ENCODE measurements around the gene MAPKAP1.

- TF ChIP-seq MAX (IDR thresholded peaks at IDR 0.05) (no peak), RAD21 (IDR thresholded peaks at IDR 0.05; ENCODE audit: low read depth) (no peak), ZBTB7A (IDR thresholded peaks at IDR 0.05; ENCODE audit: low read depth) (no peak), REST (IDR thresholded peaks at IDR 0.05; ENCODE audit: low read depth) (no peak), CREB1 (IDR thresholded peaks at IDR 0.05; ENCODE audit: low read depth) (no peak), YY1 (IDR thresholded peaks at IDR 0.05; ENCODE audit: low read depth) (no peak), FOXM1 (IDR thresholded peaks at IDR 0.05; ENCODE audit: borderline replicate concordance, low read depth) (no peak), CEBPB (IDR thresholded peaks at IDR 0.05) (no peak), EP300 (IDR thresholded peaks at IDR 0.05; ENCODE audit: borderline replicate concordance) (no peak), TAF1 (IDR thresholded peaks at IDR 0.05; ENCODE audit: low read depth) (no peak)
Measured at GRCh38 chr9:125609744-125610143, 97.3 kb downstream of the MAPKAP1 start.
